H9 (cell line): ENCODE data around the gene DUT. TPM values are rescaled to one million over a fixed set of nuclear protein-coding genes. Genes with fewer than 3 reads are reported as not detected.

Experiments used
- DNase-seq: peaks from one replicate; pipeline ENCODE4 v3.0.0-alpha.2; 2017
- H2AFZ ChIP-seq: one replicate; pipeline ENCODE4 v1.6.1; 2013; ENCODE audit warnings: mild to moderate bottlenecking, low read length, control low read depth, moderate library complexity
- H2AK5ac ChIP-seq: 2 replicates; pipeline ENCODE4 v1.6.1; 2013; ENCODE audit warnings: low read length, control low read depth, mixed read lengths; ENCODE audit not compliant: insufficient read length
- H2BK120ac ChIP-seq: one replicate; pipeline ENCODE4 v1.6.1; 2013; ENCODE audit warnings: low read depth, mild to moderate bottlenecking, low read length, control low read depth, inconsistent platforms; ENCODE audit not compliant: poor library complexity, severe bottlenecking
- H2BK12ac ChIP-seq: 2 replicates; pipeline ENCODE4 v1.6.1; 2013; ENCODE audit warnings: low read length, control low read depth, mixed read lengths, low read depth; ENCODE audit not compliant: insufficient read length
- H2BK15ac ChIP-seq: 2 replicates; pipeline ENCODE4 v1.6.1; 2013; ENCODE audit warnings: low read depth, low read length, control low read depth
- H2BK20ac ChIP-seq: one replicate; pipeline ENCODE4 v1.6.1; 2013; ENCODE audit warnings: low read depth, mild to moderate bottlenecking, low read length, control low read depth, inconsistent platforms; ENCODE audit not compliant: poor library complexity, severe bottlenecking
- H2BK5ac ChIP-seq: 2 replicates; pipeline ENCODE4 v1.6.1; 2013; ENCODE audit warnings: low read length, control low read depth, mixed read lengths; ENCODE audit not compliant: insufficient read length
- H3K14ac ChIP-seq: 2 replicates; pipeline ENCODE4 v1.6.1; 2013; ENCODE audit warnings: low read length, control low read depth; ENCODE audit not compliant: insufficient read depth
- H3K18ac ChIP-seq: 2 replicates; pipeline ENCODE4 v1.6.1; 2013; ENCODE audit warnings: low read depth, mild to moderate bottlenecking, mixed read lengths, low read length, control low read depth; ENCODE audit not compliant: insufficient read length
- H3K23ac ChIP-seq: 2 replicates; pipeline ENCODE4 v1.6.1; 2013; ENCODE audit warnings: low read length, control low read depth, mixed read lengths, low read depth; ENCODE audit not compliant: insufficient read length
- H3K23me2 ChIP-seq: 2 replicates; pipeline ENCODE4 v1.6.1; 2013; ENCODE audit warnings: low read depth, mild to moderate bottlenecking, mixed read lengths, low read length, control low read depth; ENCODE audit not compliant: insufficient read length, poor library complexity, severe bottlenecking
- H3K27ac ChIP-seq: 2 replicates; pipeline ENCODE4 v1.5.1; 2013; ENCODE audit warnings: low read length, control low read depth, mixed read lengths, low read depth; ENCODE audit not compliant: insufficient read length
- H3K27me3 ChIP-seq: 2 replicates; pipeline ENCODE4 v1.6.1; 2013; ENCODE audit warnings: low read length, control low read depth, inconsistent platforms; ENCODE audit not compliant: insufficient read depth
- H3K4ac ChIP-seq: 2 replicates; pipeline ENCODE4 v1.6.1; 2013; ENCODE audit warnings: low read depth, mild to moderate bottlenecking, control low read depth, inconsistent platforms, low read length, moderate library complexity
- H3K4me1 ChIP-seq: 2 replicates; pipeline ENCODE4 v1.6.1; 2013; ENCODE audit warnings: low read length, control low read depth, inconsistent platforms; ENCODE audit not compliant: insufficient read depth
- H3K4me2 ChIP-seq: 2 replicates; pipeline ENCODE4 v1.6.1; 2013; ENCODE audit warnings: low read length, control low read depth, mixed read lengths; ENCODE audit not compliant: insufficient read length, insufficient read depth
- H3K56ac ChIP-seq: 2 replicates; pipeline ENCODE4 v1.6.1; 2013; ENCODE audit warnings: low read depth, mild to moderate bottlenecking, mixed read lengths, low read length, control low read depth; ENCODE audit not compliant: insufficient read length
- H3K79me1 ChIP-seq: 2 replicates; pipeline ENCODE4 v1.6.1; 2013; ENCODE audit warnings: low read depth, mild to moderate bottlenecking, moderate library complexity, low read length, control low read depth, inconsistent platforms; ENCODE audit not compliant: insufficient read depth, poor library complexity, severe bottlenecking
- H3K79me2 ChIP-seq: 2 replicates; pipeline ENCODE4 v1.6.1; 2013; ENCODE audit warnings: low read length, control low read depth, inconsistent platforms; ENCODE audit not compliant: insufficient read depth
- H3K9ac ChIP-seq: 2 replicates; pipeline ENCODE4 v1.6.1; 2013; ENCODE audit warnings: low read length, control low read depth, mixed read lengths; ENCODE audit not compliant: insufficient read length; ENCODE audit errors: extremely low read depth
- H3K9me3 ChIP-seq: one replicate; pipeline ENCODE4 v1.6.1; 2013; ENCODE audit warnings: low read depth, low read length, inconsistent platforms; ENCODE audit not compliant: control insufficient read depth
- H3T11ph ChIP-seq: one replicate; pipeline ENCODE4 v1.6.1; 2013; ENCODE audit warnings: mild to moderate bottlenecking, low read length, control low read depth, inconsistent platforms
- H4K20me1 ChIP-seq: one replicate; pipeline ENCODE4 v1.6.1; 2013; ENCODE audit not compliant: control insufficient read depth, insufficient read length, insufficient read depth
- H4K5ac ChIP-seq: 2 replicates; pipeline ENCODE4 v1.6.1; 2013; ENCODE audit warnings: low read depth, mild to moderate bottlenecking, mixed read lengths, low read length, control low read depth; ENCODE audit not compliant: insufficient read length
- H4K8ac ChIP-seq: replicated peaks from 2 replicates; pipeline ENCODE4 v1.6.1; 2013; ENCODE audit warnings: low read length, control low read depth, mixed read lengths, low read depth; ENCODE audit not compliant: insufficient read length
- H4K91ac ChIP-seq: 2 replicates; pipeline ENCODE4 v1.6.1; 2013; ENCODE audit warnings: low read depth, mild to moderate bottlenecking, moderate library complexity, mixed read lengths, low read length, control low read depth; ENCODE audit not compliant: insufficient read length
- H3K27ac Mint-ChIP-seq, 3 experiments: 2 replicates in 2 of 3; 3 replicates in 1 of 3; pipeline ENCODE4 v1.8.0; 2020 to 2021; ENCODE audit warnings: mixed read lengths in 3 of 3, mild to moderate bottlenecking in 1 of 3, moderate library complexity in 1 of 3
- H3K27me3 Mint-ChIP-seq: 2 replicates; pipeline ENCODE4 v1.8.0; 2021; ENCODE audit warnings: low read depth, mild to moderate bottlenecking, moderate library complexity, mixed read lengths
- H3K36me3 Mint-ChIP-seq, 3 experiments: 2 replicates in 2 of 3; 3 replicates in 1 of 3; pipeline ENCODE4 v1.8.0; 2020 to 2021; ENCODE audit warnings: low read depth in 3 of 3, mixed read lengths in 3 of 3; ENCODE audit not compliant: insufficient read depth in 1 of 3
- H3K4me1 Mint-ChIP-seq, 2 experiments: 2 replicates each; pipeline ENCODE4 v1.8.0; 2020; ENCODE audit warnings: mixed read lengths in 2 of 2
- H3K4me3 Mint-ChIP-seq, 2 experiments: 2 replicates in 1 of 2; 3 replicates in 1 of 2; pipeline ENCODE4 v1.8.0; 2020 to 2021; ENCODE audit warnings: mild to moderate bottlenecking in 2 of 2, mixed read lengths in 2 of 2, moderate library complexity in 1 of 2
- H3K9me3 Mint-ChIP-seq, 2 experiments: 2 replicates in 1 of 2; 3 replicates in 1 of 2; pipeline ENCODE4 v1.8.0; 2020; ENCODE audit warnings: mild to moderate bottlenecking in 2 of 2, mixed read lengths in 2 of 2, moderate library complexity in 1 of 2
- CTCF ChIP-seq: fragments of 200-600 bp; sonication (generic); conservative IDR thresholded peaks from 3 replicates; pipeline ENCODE4 v1.8.0; 2021; ENCODE audit warnings: antibody characterized with exemption, mild to moderate bottlenecking
- WGBS: extraction: QIAGEN DNeasy Blood & Tissue Kit; methylation state at CpG from one replicate; pipeline ENCODE4 v1.1.7; 2013; ENCODE audit warnings: missing lambda C conversion rate, low lambda C conversion rate, mixed read lengths; ENCODE audit not compliant: insufficient read length; ENCODE audit errors: extremely low coverage; 5-methylcytosine and 5-hydroxymethylcytosine counted together
- total RNA-seq: library from RNA; stranded (reverse); gene quantifications from 2 replicates; pipeline ENCODE4 v1.2.1, GENCODE V29; 2021

Gene DUT
- total RNA-seq, 1 experiment from 2014 or later, result 137 TPM

- H3K4me2 ChIP-seq, result no peak overlapping the region
Measured at GRCh38 chr15:48389691-48390143, 58.5 kb downstream of the DUT start.

More at GRCh38 chr15:48389691-48390143, 58.5 kb downstream of the DUT start:
- H3K79me2 ChIP-seq, result no peaks in the 10 kb centered on the region
- H3K27ac Mint-ChIP-seq, result no peak overlapping the region
- no peak overlapping the region for H3K23ac ChIP-seq
- no peak overlapping the region for H3K4me3 Mint-ChIP-seq
- H3K23me2 ChIP-seq, result no peaks in the 10 kb centered on the region
- H2AK5ac ChIP-seq, result no peak overlapping the region
- no peak overlapping the region for H2BK15ac ChIP-seq
- no peaks in the 10 kb centered on the region for H3K9me3 ChIP-seq
- H3K9ac ChIP-seq, result no peak overlapping the region
- H3K27ac ChIP-seq, result no peak overlapping the region
- no peaks in the 10 kb centered on the region for H3K27me3 ChIP-seq
- H3K4ac ChIP-seq, result no peak overlapping the region
- no peak overlapping the region for H4K8ac ChIP-seq
- H2AFZ ChIP-seq, result peak overlapping the region; percentile 63
- H2BK20ac ChIP-seq, result no peak overlapping the region
- DNase-seq, result no peak
- H4K20me1 ChIP-seq, result no peaks in the 10 kb centered on the region
- H3K4me1 ChIP-seq, result no peaks in the 10 kb centered on the region
- no peak overlapping the region for H3K56ac ChIP-seq
- no peak for TF ChIP-seq CTCF
- H2BK5ac ChIP-seq, result no peak overlapping the region
- no CpG with 5 or more reads among the region's 3 CpGs for WGBS
- no peak overlapping the region for H3T11ph ChIP-seq
- H3K36me3 Mint-ChIP-seq, result no peaks in the 10 kb centered on the region
- no peaks in the 10 kb centered on the region for H3K9me3 Mint-ChIP-seq
- no peak overlapping the region for H4K91ac ChIP-seq
- no peak overlapping the region for H3K14ac ChIP-seq
- no peaks in the 10 kb centered on the region for H3K79me1 ChIP-seq
- no peak overlapping the region for H3K18ac ChIP-seq
- H3K4me1 Mint-ChIP-seq, result no peaks in the 10 kb centered on the region
- no peak overlapping the region for H2BK12ac ChIP-seq
- H3K27me3 Mint-ChIP-seq, result no peaks in the 10 kb centered on the region
- H4K5ac ChIP-seq, result no peak overlapping the region
- H2BK120ac ChIP-seq, result no peak overlapping the region
